HepG2 (cell line): ENCODE measurements around the gene IL17RC. TPM values are rescaled to one million over a fixed set of nuclear protein-coding genes. Genes with fewer than 3 reads are reported as not detected.

Experiments used
- FOXJ3 ChIP-seq: sonication (generic); formaldehyde crosslinking; IDR thresholded peaks from 2 replicates; pipeline ENCODE4 v1.4.0; 2020; ENCODE audit warnings: missing genetic modification reagents, mild to moderate bottlenecking, borderline replicate concordance
- NCOA1 ChIP-seq: sonication (generic); formaldehyde crosslinking; IDR thresholded peaks from 2 replicates; pipeline ENCODE4 v1.9.0; 2021; ENCODE audit warnings: missing genetic modification reagents
- SNRNP70 ChIP-seq: fragments of 200-400 bp; formaldehyde crosslinking; IDR thresholded peaks from 2 replicates; pipeline ENCODE4 v1.6.1; 2017; ENCODE audit warnings: mild to moderate bottlenecking, low read depth, low read length, moderate library complexity
- ZBTB39 ChIP-seq: sonication (generic); formaldehyde crosslinking; IDR thresholded peaks from 2 replicates; pipeline ENCODE4 v1.5.0; 2020; ENCODE audit warnings: missing genetic modification reagents
- ZEB1 ChIP-seq: IDR thresholded peaks from 2 replicates; pipeline ENCODE4 v1.6.1; 2012; ENCODE audit warnings: mild to moderate bottlenecking, low read depth, inconsistent platforms; ENCODE audit not compliant: insufficient replicate concordance
- ZMAT3 ChIP-seq: sonication (generic); formaldehyde crosslinking; conservative IDR thresholded peaks from 2 replicates; pipeline ENCODE4 v1.7.0; 2021; ENCODE audit warnings: missing genetic modification reagents
- ZNF121 ChIP-seq: sonication (generic); formaldehyde crosslinking; IDR thresholded peaks from 2 replicates; pipeline ENCODE4 v1.5.0; 2020; ENCODE audit warnings: mild to moderate bottlenecking, missing genetic modification reagents
- ZNF598 ChIP-seq: sonication (generic); formaldehyde crosslinking; IDR thresholded peaks from 2 replicates; pipeline ENCODE4 v1.5.1; 2020; ENCODE audit warnings: mild to moderate bottlenecking, missing genetic modification reagents, borderline replicate concordance
- polyA plus RNA-seq, 8 experiments: library from polyadenylated mRNA; depleted of rRNA in 3 of 8; stranded (reverse) in 7 of 8; unstranded in 1 of 8; fragments of >200 nt; fragmentation: Illumina TruSeq in 4 of 8; extraction: Trizol in 4 of 8; gene quantifications; 2 replicates each; pipeline versions ENCODE4 v1.2.1 to v1.2.3, GENCODE V29; 2011 to 2016; ENCODE audit warnings: low read depth in 4 of 8, missing spikeins in 1 of 8, mixed read lengths in 1 of 8; ENCODE audit not compliant: insufficient read depth in 1 of 8
- total RNA-seq, 5 experiments: library from RNA; depleted of rRNA; stranded (reverse); fragments of >200 nt; fragmentation: Illumina TruSeq; extraction: Trizol; gene quantifications; 2 replicates each; pipeline ENCODE4 v1.2.3, GENCODE V29; 2016; ENCODE audit warnings: low read depth in 1 of 5
- TF ChIP-seq, protein P1 (sequence below): IDR thresholded peaks from 2 replicates; pipeline ENCODE4 v1.6.1; 2016; ENCODE audit warnings: control low read depth

Gene IL17RC
- total and polyA plus RNA-seq, 2 of the 13 experiments (the other 11 are each of a cell fraction or from before 2014, with no cell fraction given) = 20.7 to 24.0 TPM

GRCh38 chr3:9897408-9898372 is 19.2 kb upstream of the IL17RC start (continued):
- TF ChIP-seq ZBTB39 = no peak
- TF ChIP-seq, protein P1, sequence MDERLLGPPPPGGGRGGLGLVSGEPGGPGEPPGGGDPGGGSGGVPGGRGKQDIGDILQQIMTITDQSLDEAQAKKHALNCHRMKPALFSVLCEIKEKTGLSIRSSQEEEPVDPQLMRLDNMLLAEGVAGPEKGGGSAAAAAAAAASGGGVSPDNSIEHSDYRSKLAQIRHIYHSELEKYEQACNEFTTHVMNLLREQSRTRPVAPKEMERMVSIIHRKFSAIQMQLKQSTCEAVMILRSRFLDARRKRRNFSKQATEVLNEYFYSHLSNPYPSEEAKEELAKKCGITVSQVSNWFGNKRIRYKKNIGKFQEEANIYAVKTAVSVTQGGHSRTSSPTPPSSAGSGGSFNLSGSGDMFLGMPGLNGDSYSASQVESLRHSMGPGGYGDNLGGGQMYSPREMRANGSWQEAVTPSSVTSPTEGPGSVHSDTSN (CRISPR knock-in tag) = no peak
- TF ChIP-seq SNRNP70 = no peak
- peak; percentile 60; the same call in 1 of the 2 replicates for TF ChIP-seq FOXJ3 (CRISPR knock-in tag)
- TF ChIP-seq NCOA1 (CRISPR knock-in tag) = peak; percentile 69; the same call in 1 of the 2 replicates
- TF ChIP-seq ZNF598 (CRISPR knock-in tag) = no peak
- TF ChIP-seq ZEB1 = peak; percentile 35
- TF ChIP-seq ZMAT3 (CRISPR knock-in tag) = no peak
- TF ChIP-seq ZNF121 (CRISPR knock-in tag) = no peak
- TF ChIP-seq, all 625 proteins: peak for 176
